Upper lobe of right lung (tissue), 1 donor: ENCODE results near the gene LY6G6D. TPM values are rescaled to one million over a fixed set of nuclear protein-coding genes. Genes with fewer than 3 reads are reported as not detected.

Source experiments
- ATAC-seq: fragments of 200-7000 bp; cut with Tn5 transposase; one replicate; pipeline ENCODE4 v1.9.1; 2020; ENCODE audit warnings: mild to moderate bottlenecking, moderate library complexity
- DNase-seq: peaks from one replicate; pipeline ENCODE4 v3.0.0-alpha.2; 2020
- H3K27ac ChIP-seq: fragments of 200-600 bp; one replicate; pipeline ENCODE4 v1.8.0; 2022
- H3K27me3 ChIP-seq: fragments of 200-600 bp; one replicate; pipeline ENCODE4 v1.8.0; 2022; ENCODE audit warnings: mild to moderate bottlenecking
- H3K36me3 ChIP-seq: fragments of 200-600 bp; one replicate; pipeline ENCODE4 v1.8.0; 2022
- H3K4me1 ChIP-seq: fragments of 200-600 bp; one replicate; pipeline ENCODE4 v1.8.0; 2022
- H3K4me3 ChIP-seq: fragments of 200-600 bp; one replicate; pipeline ENCODE4 v1.8.0; 2022; ENCODE audit warnings: mild to moderate bottlenecking
- H3K9me3 ChIP-seq: fragments of 200-600 bp; one replicate; pipeline ENCODE4 v1.8.0; 2022
- intact Hi-C: fragments of 100-400 bp; cut with DNase I; formaldehyde crosslinking; loops from one replicate; pipeline ENCODE4 v1.11.0; 2022
- total RNA-seq: library from RNA; stranded (reverse); fragmentation: NEBNext Ultra II Directional; extraction: Animal tissue kit (Norgen Biotek cat#: 25700); gene quantifications from one replicate; pipeline ENCODE4 v1.2.1, GENCODE V29; 2021
- TF ChIP-seq, protein P1 (sequence below): fragments of 200-600 bp; IDR thresholded peaks from one replicate; pipeline ENCODE4 v1.8.0; 2022; ENCODE audit warnings: antibody characterized with exemption
- donor health status: DM: no; HTN: yes; CAD: no; lungs with severe emphysema.

The LY6G6D gene
- total RNA-seq, 1 donor from 2014 or later: not detected

DNA sequence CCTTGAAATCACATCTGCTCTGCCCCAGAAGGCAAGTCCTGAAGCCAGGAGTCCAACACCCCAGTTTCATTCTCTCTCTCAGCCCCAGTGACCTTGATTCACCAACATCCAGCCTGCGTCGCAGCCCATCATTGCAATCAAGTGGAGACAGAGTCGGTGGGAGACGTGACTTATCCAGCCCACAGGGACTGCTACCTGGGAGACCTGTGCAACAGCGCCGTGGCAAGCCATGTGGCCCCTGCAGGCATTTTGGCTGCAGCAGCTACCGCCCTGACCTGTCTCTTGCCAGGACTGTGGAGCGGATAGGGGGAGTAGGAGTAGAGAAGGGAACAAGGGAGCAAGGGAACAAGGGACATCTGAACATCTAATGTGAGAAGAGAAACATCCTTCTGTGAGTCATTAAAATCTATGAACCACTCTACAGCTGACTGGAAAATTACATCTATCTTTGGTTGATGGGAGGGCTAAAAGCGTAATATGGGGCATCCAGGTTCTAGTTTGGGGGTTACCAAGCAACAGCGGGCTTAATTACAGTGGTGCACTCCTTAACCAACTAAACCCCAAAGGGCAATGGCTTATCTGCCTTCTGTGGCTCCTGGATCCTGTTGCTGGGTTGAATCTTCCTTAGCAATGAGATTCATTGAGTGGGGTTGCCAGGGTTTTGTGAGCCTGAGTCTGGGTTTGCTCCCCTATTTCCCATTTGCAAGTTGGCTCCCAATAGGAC, 2.5 kb downstream of the LY6G6D start:
- H3K9me3 ChIP-seq: no peaks in the 10 kb centered on the region
- TF ChIP-seq, protein P1, sequence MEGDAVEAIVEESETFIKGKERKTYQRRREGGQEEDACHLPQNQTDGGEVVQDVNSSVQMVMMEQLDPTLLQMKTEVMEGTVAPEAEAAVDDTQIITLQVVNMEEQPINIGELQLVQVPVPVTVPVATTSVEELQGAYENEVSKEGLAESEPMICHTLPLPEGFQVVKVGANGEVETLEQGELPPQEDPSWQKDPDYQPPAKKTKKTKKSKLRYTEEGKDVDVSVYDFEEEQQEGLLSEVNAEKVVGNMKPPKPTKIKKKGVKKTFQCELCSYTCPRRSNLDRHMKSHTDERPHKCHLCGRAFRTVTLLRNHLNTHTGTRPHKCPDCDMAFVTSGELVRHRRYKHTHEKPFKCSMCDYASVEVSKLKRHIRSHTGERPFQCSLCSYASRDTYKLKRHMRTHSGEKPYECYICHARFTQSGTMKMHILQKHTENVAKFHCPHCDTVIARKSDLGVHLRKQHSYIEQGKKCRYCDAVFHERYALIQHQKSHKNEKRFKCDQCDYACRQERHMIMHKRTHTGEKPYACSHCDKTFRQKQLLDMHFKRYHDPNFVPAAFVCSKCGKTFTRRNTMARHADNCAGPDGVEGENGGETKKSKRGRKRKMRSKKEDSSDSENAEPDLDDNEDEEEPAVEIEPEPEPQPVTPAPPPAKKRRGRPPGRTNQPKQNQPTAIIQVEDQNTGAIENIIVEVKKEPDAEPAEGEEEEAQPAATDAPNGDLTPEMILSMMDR: no peak
- H3K27me3 ChIP-seq: no peaks in the 10 kb centered on the region
- no peak overlapping the region for H3K4me3 ChIP-seq
- no peak overlapping the region for H3K27ac ChIP-seq
- no peak for DNase-seq
- intact Hi-C loops: no loop called here
- no peaks in the 10 kb centered on the region for H3K4me1 ChIP-seq
- no peaks in the 10 kb centered on the region for H3K36me3 ChIP-seq
- ATAC-seq: no peak

DNA sequence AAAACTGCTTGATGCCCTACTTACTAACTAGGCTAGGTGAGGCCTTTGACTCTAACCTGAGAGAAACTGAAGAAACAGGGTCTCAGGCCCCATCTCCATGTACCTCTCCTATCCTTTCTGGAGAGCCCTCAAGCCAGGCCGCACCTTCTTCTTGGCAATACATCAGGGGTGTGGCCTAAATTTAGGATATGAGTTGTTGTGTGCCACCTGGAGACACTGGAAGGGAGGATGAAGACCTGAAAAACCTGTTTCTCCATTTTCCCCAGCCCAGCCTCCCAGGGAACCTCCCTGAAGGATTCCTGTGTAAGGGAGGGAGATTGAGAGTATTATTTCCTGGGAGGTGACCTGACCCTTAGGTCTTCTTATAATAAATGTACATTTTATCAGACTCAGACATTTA, 3.1 kb downstream of the LY6G6D start:
- ATAC-seq: peak; percentile 76
- H3K4me3 ChIP-seq: no peak overlapping the region
- peak overlapping the region; percentile 30 for H3K27ac ChIP-seq
- intact Hi-C loops: no loop called here
- H3K27me3 ChIP-seq: no peaks in the 10 kb centered on the region
- H3K36me3 ChIP-seq: no peaks in the 10 kb centered on the region
- TF ChIP-seq, protein P1: no peak
- DNase-seq: no peak
- no peaks in the 10 kb centered on the region for H3K9me3 ChIP-seq
- no peaks in the 10 kb centered on the region for H3K4me1 ChIP-seq

DNA sequence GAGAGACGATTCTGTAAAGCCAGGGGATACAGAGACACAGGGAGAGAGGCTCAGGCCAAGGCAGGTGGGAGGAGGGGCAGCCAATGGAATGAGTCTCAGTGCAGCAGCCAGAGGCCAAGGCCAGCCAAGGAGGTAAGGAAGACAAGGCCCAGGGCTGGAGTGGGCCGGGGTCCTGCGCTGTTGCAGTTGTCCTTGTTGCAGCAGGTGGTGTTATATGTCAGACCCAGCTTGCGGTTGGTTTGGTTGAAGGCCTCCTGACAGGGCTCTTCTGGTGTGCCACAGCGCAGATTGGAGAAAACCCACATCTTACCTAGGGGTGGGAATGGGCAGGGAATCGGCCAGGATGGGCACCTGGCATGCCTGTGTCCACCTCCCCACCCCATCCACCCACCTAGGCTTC, 3.9 kb downstream of the LY6G6D start:
- ATAC-seq: no peak

DNA sequence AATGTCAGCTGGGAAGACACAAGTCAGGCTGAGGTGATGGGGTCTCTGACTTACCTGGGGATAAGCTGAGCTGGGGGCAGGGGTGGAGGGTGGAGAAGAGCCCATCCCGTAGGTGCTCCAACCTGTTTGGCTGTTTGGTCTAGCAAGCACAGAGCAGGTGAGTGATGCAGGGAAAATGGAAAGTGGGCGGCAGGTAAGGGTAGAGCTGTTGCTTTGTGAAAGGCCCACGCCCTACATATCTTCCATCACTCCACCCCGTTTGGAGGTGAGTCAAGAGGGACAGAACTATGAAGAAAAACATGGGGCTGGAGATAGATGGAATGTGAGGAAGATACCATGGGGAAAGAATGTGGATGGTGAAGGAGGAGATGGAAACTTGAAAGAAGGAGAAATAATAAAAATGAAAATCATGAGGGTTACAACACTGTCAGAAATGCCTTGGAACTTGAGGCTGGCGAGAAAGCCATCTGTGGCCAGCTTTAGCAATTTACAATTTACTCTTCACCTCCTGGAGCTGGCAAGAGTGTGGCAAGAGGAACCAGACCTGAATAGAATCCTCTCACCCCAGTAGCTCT, 5.1 kb downstream of the LY6G6D start:
- H3K36me3 ChIP-seq: no peaks in the 10 kb centered on the region
- no peaks in the 10 kb centered on the region for H3K27me3 ChIP-seq
- TF ChIP-seq, protein P1: no peak
- no peak overlapping the region for H3K4me3 ChIP-seq
- no peak for DNase-seq
- ATAC-seq: no peak
- intact Hi-C loops: no loop called here
- no peak overlapping the region for H3K27ac ChIP-seq
- H3K9me3 ChIP-seq: no peaks in the 10 kb centered on the region
- no peaks in the 10 kb centered on the region for H3K4me1 ChIP-seq

More for the DNA sequence above, 3.9 kb downstream of the LY6G6D start:
- intact Hi-C loops: no loop called here
- Histone ChIP-seq H3K27me3 (no peaks in the 10 kb centered on the region), H3K4me1 (no peaks in the 10 kb centered on the region), H3K27ac (peak overlapping the region; percentile 30), H3K4me3 (no peak overlapping the region), H3K36me3 (no peaks in the 10 kb centered on the region), H3K9me3 (no peaks in the 10 kb centered on the region)
- TF ChIP-seq, protein P1: no peak
- DNase-seq: no peak

DNA sequence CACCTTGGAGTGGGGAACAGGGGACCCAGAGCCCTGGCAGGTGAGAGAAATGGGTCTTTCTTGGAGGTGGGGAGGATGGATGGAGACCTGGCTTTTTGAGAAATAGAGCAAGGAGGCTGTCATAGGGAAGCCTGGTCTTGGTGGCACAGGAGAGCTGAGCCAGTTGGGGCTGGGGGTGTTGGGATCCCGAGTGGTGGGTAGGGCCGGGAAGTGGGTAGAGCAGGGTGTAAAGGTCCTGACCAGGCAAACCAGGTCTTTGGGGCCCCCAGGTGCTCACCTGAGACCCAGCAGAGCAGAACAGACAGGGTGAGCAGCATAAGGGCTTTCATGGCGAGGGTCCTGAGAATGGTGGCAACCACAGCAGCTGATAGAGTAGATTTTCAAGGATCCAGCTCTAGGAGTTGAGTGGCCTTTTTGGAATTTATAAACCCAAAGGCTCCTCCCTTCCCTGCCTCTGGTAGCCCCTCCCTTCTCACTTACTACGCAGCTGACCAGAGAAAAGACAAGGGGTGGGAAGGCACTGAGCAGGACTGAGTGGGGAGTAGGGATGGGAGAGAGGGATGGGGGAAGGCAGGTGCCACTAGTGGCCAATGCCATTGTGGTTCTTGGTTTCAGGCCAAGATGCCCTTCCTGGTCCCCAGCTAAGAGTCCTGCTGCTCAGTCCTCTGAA, 6.3 kb downstream of the LY6G6D start, which contains the start of gene LY6G6C:
Gene LY6G6C (minus strand): TSS at position 396 of the 670 bp plus-strand sequence. CDS start 67 bp downstream, at position 329.
- H3K4me3 ChIP-seq: no peak within 1 kb of the TSS
- intact Hi-C loops: no loop called here
- H3K27ac ChIP-seq: no peak within 1 kb of the TSS
- peaks cover 9% of the 10 kb centered on the region for H3K4me1 ChIP-seq
- DNase-seq (no peak), ATAC-seq (no peak)
- H3K36me3 ChIP-seq: no peaks in the 10 kb centered on the region
- no peaks in the 10 kb centered on the region for H3K27me3 ChIP-seq
- H3K9me3 ChIP-seq: no peaks in the 10 kb centered on the region
- TF ChIP-seq, protein P1: no peak
